ENCODE results near the gene PNPLA7. TPM values are rescaled to one million over a fixed set of nuclear protein-coding genes. Genes with fewer than 3 reads are reported as not detected.

PNPLA7 gene
- total and polyA plus RNA-seq, 2 of the 13 experiments (the other 11 are each of a cell fraction or from before 2014, with no cell fraction given), result 0.42 to 1.5 TPM

- TF ChIP-seq ATAD3A (CRISPR knock-in tag; IDR thresholded peaks at IDR 0.05) (no peak), MYNN (CRISPR knock-in tag; IDR thresholded peaks at IDR 0.05; ENCODE audit: low read depth) (no peak), NCOR1 (IDR thresholded peaks at IDR 0.05; ENCODE audit: borderline replicate concordance, low read length) (no peak), ZNF362 (CRISPR knock-in tag; IDR thresholded peaks at IDR 0.05; ENCODE audit: borderline replicate concordance) (no peak), DR1 (CRISPR knock-in tag; IDR thresholded peaks at IDR 0.05) (no peak)
These were observed 79.4 kb downstream of the PNPLA7 start (continued) for GRCh38 chr9:137470785-137471184.

- CTCF ChIA-PET (ENCODE audit: low intra/inter-chr PET ratio, low total read pairs), result no interaction called here
- FAIRE-seq (no peak), ATAC-seq (no peak), DNase-seq (ENCODE audit: low spot score) (no peak)
- Histone ChIP-seq H3K9ac (ENCODE audit: insufficient read depth, low read depth, low read length) (no peak overlapping the region), H3K27me3 (ENCODE audit: control insufficient read depth in 1 of 2, insufficient read depth in 2 of 2, low read length in 2 of 2) (peaks cover 0 to 10% of the 10 kb centered on the region in 2 experiments; a peak in 3 of 5 replicates), H3K4me3 (replicated peaks in 1 of 3; ENCODE audit: insufficient read depth in 1 of 3, low read depth in 2 of 3, low read length in 3 of 3) (no peak overlapping the region), H3K79me2 (ENCODE audit: insufficient read depth, low read length) (no peaks in the 10 kb centered on the region), H3K4me1 (ENCODE audit: insufficient read depth, low read length) (peaks cover 34% of the 10 kb centered on the region), H3K9me3 (ENCODE audit: low read length) (0 out of 2 replicates have a peak, but pooled peaks cover 2% of the 10 kb centered on the region), H3K27ac (ENCODE audit: extremely low read length, insufficient read depth, low read length) (no peak overlapping the region), H3K36me3 (replicated peaks in 1 of 2; ENCODE audit: control insufficient read depth in 1 of 2, insufficient read depth in 2 of 2, low read length in 2 of 2) (no peaks in the 10 kb centered on the region), H2AFZ (ENCODE audit: low read length) (no peak overlapping the region), H4K20me1 (ENCODE audit: insufficient read depth, low read length) (no peaks in the 10 kb centered on the region), H3K4me2 (ENCODE audit: low read depth, low read length) (no peak overlapping the region)
- in situ Hi-C loops (cut with HindIII; ENCODE audit: extremely low pct_ligation_motif_present, low pct_unique_long_range_greater_than_20kb), result no loop called here
- BruUV-seq (replicated peaks), result no TSS peak
- POLR2A ChIA-PET, result no interaction called here
- 88% methylated on average over 6 of the region's 7 CpGs for WGBS (ENCODE audit: low lambda C conversion rate)
- intact Hi-C loops (cut with micrococcal nuclease; ENCODE audit: unreplicated experiment), result no loop called here
- TF ChIP-seq ZNF317 (CRISPR knock-in tag; IDR thresholded peaks at IDR 0.05), result no peak
- TF ChIP-seq FOXJ3 (CRISPR knock-in tag; IDR thresholded peaks at IDR 0.05; ENCODE audit: borderline replicate concordance), result no peak
- TF ChIP-seq SALL2 (CRISPR knock-in tag; IDR thresholded peaks at IDR 0.05), result no peak
- 0 out of 2 replicates have a peak, but pooled peaks have one; percentile 22 for TF ChIP-seq ZC3H13 (CRISPR knock-in tag; IDR thresholded peaks at IDR 0.05)
- TF ChIP-seq THAP8 (CRISPR knock-in tag; IDR thresholded peaks at IDR 0.05; ENCODE audit: borderline replicate concordance), result no peak
- no peak for TF ChIP-seq HOXA9 (CRISPR knock-in tag; IDR thresholded peaks at IDR 0.05; ENCODE audit: borderline replicate concordance)
These were observed 82.3 kb downstream of the PNPLA7 start for GRCh38 chr9:137467896-137468295.

Measured in HepG2 (cell line).